Upper lobe of right lung (tissue), 1 donor: ENCODE results near the gene CCNB3. TPM values are rescaled to one million over a fixed set of nuclear protein-coding genes. Genes with fewer than 3 reads are reported as not detected.

Source experiments
- ATAC-seq: fragments of 200-7000 bp; cut with Tn5 transposase; one replicate; pipeline ENCODE4 v1.9.1; 2020; ENCODE audit warnings: mild to moderate bottlenecking, moderate library complexity
- DNase-seq: peaks from one replicate; pipeline ENCODE4 v3.0.0-alpha.2; 2020
- H3K27ac ChIP-seq: fragments of 200-600 bp; one replicate; pipeline ENCODE4 v1.8.0; 2022
- H3K27me3 ChIP-seq: fragments of 200-600 bp; one replicate; pipeline ENCODE4 v1.8.0; 2022; ENCODE audit warnings: mild to moderate bottlenecking
- H3K36me3 ChIP-seq: fragments of 200-600 bp; one replicate; pipeline ENCODE4 v1.8.0; 2022
- H3K4me1 ChIP-seq: fragments of 200-600 bp; one replicate; pipeline ENCODE4 v1.8.0; 2022
- H3K4me3 ChIP-seq: fragments of 200-600 bp; one replicate; pipeline ENCODE4 v1.8.0; 2022; ENCODE audit warnings: mild to moderate bottlenecking
- H3K9me3 ChIP-seq: fragments of 200-600 bp; one replicate; pipeline ENCODE4 v1.8.0; 2022
- CTCF ChIP-seq: fragments of 200-600 bp; IDR thresholded peaks from one replicate; pipeline ENCODE4 v1.8.0; 2022; ENCODE audit warnings: antibody characterized with exemption
- intact Hi-C: fragments of 100-400 bp; cut with DNase I; formaldehyde crosslinking; loops from one replicate; pipeline ENCODE4 v1.11.0; 2022
- total RNA-seq: library from RNA; stranded (reverse); fragmentation: NEBNext Ultra II Directional; extraction: Animal tissue kit (Norgen Biotek cat#: 25700); gene quantifications from one replicate; pipeline ENCODE4 v1.2.1, GENCODE V29; 2021
- donor health status: DM: no; HTN: yes; CAD: no; lungs with severe emphysema.

Gene CCNB3
- total RNA-seq, 1 donor from 2014 or later = 0.46 TPM

DNA sequence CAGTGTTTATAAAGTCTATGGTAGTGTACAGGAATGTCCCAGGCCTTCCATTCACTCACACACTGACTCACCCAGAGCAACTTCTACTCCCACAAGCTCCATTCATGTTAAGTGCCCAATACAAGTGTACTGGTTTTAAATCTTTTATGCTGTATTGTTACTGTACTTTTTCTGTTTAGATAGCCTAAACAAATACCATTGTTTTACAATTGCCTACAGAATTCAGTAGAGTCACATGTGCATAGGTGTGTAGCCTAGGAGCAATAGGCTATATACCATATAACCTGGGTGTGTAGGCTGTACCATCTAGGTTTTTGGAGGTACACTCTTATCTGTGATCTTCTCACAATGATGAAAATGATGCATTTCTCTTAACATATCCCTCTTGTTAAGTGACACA lies 139.4 kb downstream of the CCNB3 start:
- DNase-seq (no peak), ATAC-seq (no peak)
- no peaks in the 10 kb centered on the region for H3K4me1 ChIP-seq
- no peaks in the 10 kb centered on the region for H3K27me3 ChIP-seq
- H3K9me3 ChIP-seq = no peaks in the 10 kb centered on the region
- H3K27ac ChIP-seq = no peak overlapping the region
- no peaks in the 10 kb centered on the region for H3K36me3 ChIP-seq
- no peak overlapping the region for H3K4me3 ChIP-seq
- intact Hi-C loops = no loop called here
- no peak for TF ChIP-seq CTCF

DNA sequence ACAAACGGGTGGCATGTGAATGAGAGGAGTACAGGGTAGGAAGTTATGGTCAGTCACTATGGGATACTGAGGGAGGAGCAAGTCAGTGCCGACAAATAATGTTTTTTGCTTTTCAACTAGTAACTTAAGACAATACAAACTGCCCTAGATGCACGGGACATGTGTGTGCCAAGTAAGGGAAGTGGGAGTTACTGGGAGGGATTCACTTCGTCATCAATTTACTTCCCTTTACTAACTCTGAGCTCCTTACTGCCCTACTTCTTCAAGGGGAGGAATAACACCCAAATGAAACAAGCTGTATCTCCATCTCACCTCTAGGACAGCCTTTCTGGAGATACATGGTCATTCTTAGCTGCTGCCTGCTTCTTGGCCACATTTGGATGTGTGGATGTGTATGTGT lies 168.4 kb downstream of the CCNB3 start:
- no peak overlapping the region for H3K27ac ChIP-seq
- DNase-seq (no peak), ATAC-seq (no peak)
- intact Hi-C loops = no loop called here
- TF ChIP-seq CTCF = no peak
- no peaks in the 10 kb centered on the region for H3K9me3 ChIP-seq
- H3K27me3 ChIP-seq = no peaks in the 10 kb centered on the region
- H3K4me3 ChIP-seq = no peak overlapping the region
- H3K36me3 ChIP-seq = no peaks in the 10 kb centered on the region
- H3K4me1 ChIP-seq = no peaks in the 10 kb centered on the region

GRCh38 chrX:50375481-50376267 lies 171.1 kb downstream of the CCNB3 start:
- Histone ChIP-seq H3K27me3 (no peaks in the 10 kb centered on the region), H3K9me3 (no peaks in the 10 kb centered on the region), H3K4me3 (no peak overlapping the region), H3K27ac (no peak overlapping the region), H3K4me1 (no peaks in the 10 kb centered on the region), H3K36me3 (no peaks in the 10 kb centered on the region)
- no peak for TF ChIP-seq CTCF
- DNase-seq (no peak), ATAC-seq (no peak)
- intact Hi-C loops = no loop called here

DNA sequence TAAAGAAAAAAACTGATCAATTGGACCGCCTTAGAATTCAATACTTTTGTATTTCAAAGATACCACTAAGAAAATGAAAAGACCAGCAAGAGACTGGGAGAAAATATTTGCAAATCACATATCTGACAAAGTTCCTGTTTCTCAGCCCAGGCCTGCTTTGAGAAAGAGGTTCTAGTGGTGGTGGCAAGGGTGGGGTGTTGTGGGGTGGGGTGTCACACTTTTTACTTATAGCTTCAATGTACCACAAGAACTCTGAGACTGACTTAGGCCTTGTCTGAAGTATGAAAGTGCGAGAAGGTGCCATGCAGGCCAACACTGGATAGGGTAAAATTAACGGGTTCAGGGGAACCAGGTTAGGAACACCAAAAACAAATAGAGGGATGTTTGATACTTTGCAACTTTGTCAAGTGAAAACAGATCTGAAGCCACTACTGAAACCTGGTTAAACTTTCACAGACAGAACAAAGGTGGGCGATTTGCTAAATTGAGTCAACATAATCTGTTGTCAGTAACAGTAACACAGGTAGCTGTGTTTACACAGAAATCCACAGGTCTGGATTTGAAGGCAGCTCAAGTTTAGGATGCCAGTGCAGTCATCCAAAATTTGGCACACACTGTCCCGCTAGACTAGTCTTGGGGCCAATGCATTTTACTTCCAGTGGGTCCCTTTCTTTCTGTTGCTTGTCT lies 177.3 kb downstream of the CCNB3 start:
- Histone ChIP-seq H3K36me3 (no peaks in the 10 kb centered on the region), H3K9me3 (no peaks in the 10 kb centered on the region), H3K27me3 (no peaks in the 10 kb centered on the region), H3K4me3 (no peak overlapping the region), H3K27ac (no peak overlapping the region), H3K4me1 (no peaks in the 10 kb centered on the region)
- TF ChIP-seq CTCF = no peak
- intact Hi-C loops = no loop called here
- ATAC-seq = no peak
- no peak for DNase-seq

GRCh38 chrX:50386520-50386919 lies 182.0 kb downstream of the CCNB3 start:
- Histone ChIP-seq H3K9me3 (no peaks in the 10 kb centered on the region), H3K4me1 (no peaks in the 10 kb centered on the region), H3K4me3 (no peak overlapping the region), H3K27ac (no peak overlapping the region), H3K27me3 (no peaks in the 10 kb centered on the region), H3K36me3 (no peaks in the 10 kb centered on the region)
- TF ChIP-seq CTCF = no peak
- ATAC-seq (no peak), DNase-seq (no peak)
- intact Hi-C loops = no loop called here
